AG09309 (cell line): Measurements from ENCODE around the gene KMT2E.
"Not testable (repeated sequence)": the region's sequence is repeated elsewhere in the genome, so short reads cannot be mapped to it uniquely, and the experiment has no call there.

Experiments used
- DNase-seq: peaks from one replicate; pipeline ENCODE4 v3.0.0-alpha.2; 2010; ENCODE audit warnings: low read depth
- H3K4me3 ChIP-seq: 2 replicates; pipeline ENCODE4 v1.5.1; 2011; ENCODE audit warnings: mild to moderate bottlenecking, low read depth, low read length, moderate library complexity; ENCODE audit not compliant: control insufficient read depth
- TF ChIP-seq, protein P1 (sequence below): IDR thresholded peaks from 2 replicates; pipeline ENCODE4 v1.5.1; 2011; ENCODE audit warnings: mild to moderate bottlenecking, low read depth, low read length, inconsistent platforms; ENCODE audit not compliant: insufficient read depth, control insufficient read depth; ENCODE audit errors: missing control alignments

KMT2E gene

GRCh38 chr7:105036217-105037168 lies 22.5 kb downstream of the KMT2E start:
- no peak overlapping the region for H3K4me3 ChIP-seq
- TF ChIP-seq, protein P1, sequence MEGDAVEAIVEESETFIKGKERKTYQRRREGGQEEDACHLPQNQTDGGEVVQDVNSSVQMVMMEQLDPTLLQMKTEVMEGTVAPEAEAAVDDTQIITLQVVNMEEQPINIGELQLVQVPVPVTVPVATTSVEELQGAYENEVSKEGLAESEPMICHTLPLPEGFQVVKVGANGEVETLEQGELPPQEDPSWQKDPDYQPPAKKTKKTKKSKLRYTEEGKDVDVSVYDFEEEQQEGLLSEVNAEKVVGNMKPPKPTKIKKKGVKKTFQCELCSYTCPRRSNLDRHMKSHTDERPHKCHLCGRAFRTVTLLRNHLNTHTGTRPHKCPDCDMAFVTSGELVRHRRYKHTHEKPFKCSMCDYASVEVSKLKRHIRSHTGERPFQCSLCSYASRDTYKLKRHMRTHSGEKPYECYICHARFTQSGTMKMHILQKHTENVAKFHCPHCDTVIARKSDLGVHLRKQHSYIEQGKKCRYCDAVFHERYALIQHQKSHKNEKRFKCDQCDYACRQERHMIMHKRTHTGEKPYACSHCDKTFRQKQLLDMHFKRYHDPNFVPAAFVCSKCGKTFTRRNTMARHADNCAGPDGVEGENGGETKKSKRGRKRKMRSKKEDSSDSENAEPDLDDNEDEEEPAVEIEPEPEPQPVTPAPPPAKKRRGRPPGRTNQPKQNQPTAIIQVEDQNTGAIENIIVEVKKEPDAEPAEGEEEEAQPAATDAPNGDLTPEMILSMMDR, result no peak
- DNase-seq, result no peak

- DNase-seq, result no peak
- TF ChIP-seq, protein P1, result no peak
- no peak overlapping the region for H3K4me3 ChIP-seq
Observed at GRCh38 chr7:105037319-105037718, 23.3 kb downstream of the KMT2E start.

GRCh38 chr7:105044449-105045070 lies 30.6 kb downstream of the KMT2E start:
- no peak for DNase-seq
- TF ChIP-seq, protein P1, result no peak
- H3K4me3 ChIP-seq, result no peak overlapping the region

DNA sequence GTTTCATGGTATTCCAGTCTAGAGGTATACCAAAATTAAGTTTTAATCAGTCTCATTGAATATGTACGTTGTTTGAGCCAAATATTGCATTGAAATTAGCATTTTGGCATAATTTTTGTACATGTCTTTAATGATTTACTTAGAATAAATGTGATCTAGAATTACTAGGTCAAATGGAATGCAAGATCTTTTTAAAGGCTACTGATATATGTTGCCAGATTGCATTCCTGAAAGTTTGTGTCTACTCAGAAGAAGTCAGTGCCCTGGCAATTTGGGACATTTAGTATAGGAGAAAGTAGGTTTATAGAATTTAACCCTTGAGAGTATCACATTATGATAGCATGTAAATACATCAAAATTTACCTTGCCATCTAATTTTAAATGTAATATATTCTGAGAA lies 32.4 kb downstream of the KMT2E start:
- TF ChIP-seq, protein P1, result no peak
- H3K4me3 ChIP-seq, result no peak overlapping the region
- peak; percentile 16 for DNase-seq

GRCh38 chr7:105047932-105048331 lies 33.9 kb downstream of the KMT2E start:
- no peak overlapping the region for H3K4me3 ChIP-seq
- DNase-seq, result no peak
- TF ChIP-seq, protein P1, result no peak

DNA sequence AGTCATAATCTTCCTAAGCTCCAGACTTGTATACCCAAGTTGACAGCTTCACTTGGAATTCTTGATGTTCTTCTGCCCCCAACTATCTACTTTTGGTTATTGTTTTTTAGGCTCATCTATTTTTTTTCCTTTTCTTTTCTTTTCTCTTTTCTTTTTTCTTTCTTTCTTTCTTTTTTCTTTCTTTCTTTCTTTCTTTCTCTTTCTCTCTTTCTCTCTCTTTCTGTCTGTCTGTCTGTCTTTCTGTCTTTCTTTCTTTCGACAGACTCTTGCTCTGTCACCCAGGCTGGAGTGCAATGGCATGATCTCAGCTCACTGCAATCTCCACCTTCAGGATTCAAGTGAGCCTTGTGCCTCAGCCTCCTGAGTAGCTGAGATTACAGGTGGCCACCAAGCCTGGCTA lies 36.5 kb downstream of the KMT2E start:
- TF ChIP-seq, protein P1, result no peak
- no peak overlapping the region for H3K4me3 ChIP-seq
- no peak for DNase-seq

DNA sequence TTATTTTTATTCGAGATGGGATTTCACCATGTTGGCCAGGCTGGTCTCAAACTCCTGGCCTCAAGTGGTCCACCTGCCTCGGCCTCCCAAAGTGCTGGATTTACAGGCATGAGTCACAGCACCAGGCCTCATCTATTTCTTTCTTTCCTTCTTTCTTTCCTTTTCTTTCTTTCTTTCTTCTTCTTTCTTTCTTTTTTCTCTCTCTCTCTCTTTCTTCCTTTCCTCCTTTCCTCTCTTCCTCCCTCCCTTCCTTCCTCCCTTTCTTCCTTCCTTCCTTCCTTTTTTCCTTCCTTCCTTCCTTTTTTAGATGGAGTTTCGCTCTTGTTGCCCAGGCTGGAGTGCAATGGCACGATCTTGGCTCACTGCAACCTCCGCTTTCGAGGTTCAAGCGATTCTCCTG lies 36.9 kb downstream of the KMT2E start:
- H3K4me3 ChIP-seq, DNase-seq: not testable (repeated sequence)
